B cell (primary cell): ENCODE results near the gene PEDS1.

ENCODE experiments used
- CTCF ChIP-seq: fragments of 200-600 bp; IDR thresholded peaks from one replicate; pipeline ENCODE4 v1.8.0; 2022; ENCODE audit warnings: antibody characterized with exemption, mild to moderate bottlenecking
- EZH2 ChIP-seq: IDR thresholded peaks from 2 replicates; pipeline ENCODE4 v1.6.1; 2012; ENCODE audit warnings: borderline replicate concordance, low read depth, mild to moderate bottlenecking, moderate library complexity, low read length; ENCODE audit not compliant: insufficient read depth, poor library complexity, severe bottlenecking

GRCh38 chr20:50199703-50200102 lies 46.2 kb upstream of the PEDS1 start:
- TF ChIP-seq CTCF (no peak), EZH2 (no peak)
